GM21786 (cell line): ENCODE results near the gene SNX6.
"Not testable (repeated sequence)": the region's sequence is repeated elsewhere in the genome, so short reads cannot be mapped to it uniquely, and the experiment has no call there.

Source experiments
- ATAC-seq: cut with Tn5 transposase; IDR thresholded peaks from one replicate; pipeline ENCODE4 v1.9.1; 2021; ENCODE audit not compliant: unreplicated experiment

The SNX6 gene

DNA sequence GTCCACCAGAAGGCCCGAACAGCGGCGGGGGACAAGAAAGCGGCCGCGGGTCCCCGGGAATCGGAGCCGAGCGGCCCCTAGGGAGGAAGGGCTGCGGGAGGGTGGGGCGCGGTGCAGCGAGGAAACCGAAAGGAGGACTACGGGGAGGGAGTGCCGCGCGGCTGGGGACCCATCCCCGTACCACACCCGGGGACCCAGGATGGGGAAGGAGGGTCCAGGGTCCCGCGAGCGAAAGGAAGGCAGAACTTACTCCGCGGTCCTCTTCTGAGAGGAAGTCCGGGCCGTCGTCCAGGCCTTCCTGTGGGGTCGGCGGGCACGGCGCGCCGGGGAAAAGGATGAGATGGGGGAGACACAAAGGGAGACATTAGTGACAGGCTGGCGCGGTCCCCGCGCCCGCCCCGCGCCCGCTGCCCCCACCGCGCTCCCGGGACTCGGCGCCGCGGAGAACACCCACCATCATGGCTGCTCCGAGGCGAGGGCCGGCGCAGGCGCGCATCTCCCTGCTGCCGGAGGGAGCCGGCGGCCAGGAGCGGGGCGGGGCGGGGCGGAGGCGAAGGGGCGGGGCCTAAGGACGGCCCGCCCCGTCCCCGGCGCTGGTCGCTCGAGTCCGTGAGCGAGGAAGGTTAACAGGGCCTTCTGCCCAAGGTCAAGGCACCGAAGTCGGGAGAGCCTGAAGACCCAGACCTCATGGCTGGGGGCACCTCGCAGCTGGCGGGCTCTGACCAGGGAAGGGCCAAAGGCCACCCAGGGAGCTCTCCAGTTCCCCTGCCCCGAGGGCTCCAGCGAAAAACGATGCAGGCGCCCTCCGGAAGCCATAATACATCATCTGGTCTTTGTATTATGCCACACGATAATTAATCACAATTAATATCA is at the start of gene SNX6:
Gene SNX6, minus strand, starts transcription at position 492 of the 873 bp plus-strand sequence. Its CDS starts 32 bp downstream, at position 460.
- peak; percentile 89 for ATAC-seq

DNA sequence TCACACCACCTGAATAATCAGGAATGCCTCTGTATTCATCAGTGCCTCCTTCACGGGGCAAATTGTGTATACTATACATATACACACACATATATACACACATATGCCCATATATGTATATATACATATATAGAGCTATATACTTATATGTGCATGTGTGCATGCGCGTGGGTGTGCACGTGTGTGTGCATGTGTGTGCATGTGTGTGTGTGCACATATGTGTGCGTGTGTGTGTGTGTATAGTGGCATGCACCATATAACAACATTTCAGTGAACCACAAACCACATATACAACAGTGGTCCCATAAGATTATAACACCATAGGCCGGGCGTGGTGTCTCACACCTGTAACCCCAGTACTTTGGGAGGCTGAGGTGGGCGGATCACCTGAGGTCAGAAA is 48.8 kb upstream of the SNX6 start:
- no peak for ATAC-seq

DNA sequence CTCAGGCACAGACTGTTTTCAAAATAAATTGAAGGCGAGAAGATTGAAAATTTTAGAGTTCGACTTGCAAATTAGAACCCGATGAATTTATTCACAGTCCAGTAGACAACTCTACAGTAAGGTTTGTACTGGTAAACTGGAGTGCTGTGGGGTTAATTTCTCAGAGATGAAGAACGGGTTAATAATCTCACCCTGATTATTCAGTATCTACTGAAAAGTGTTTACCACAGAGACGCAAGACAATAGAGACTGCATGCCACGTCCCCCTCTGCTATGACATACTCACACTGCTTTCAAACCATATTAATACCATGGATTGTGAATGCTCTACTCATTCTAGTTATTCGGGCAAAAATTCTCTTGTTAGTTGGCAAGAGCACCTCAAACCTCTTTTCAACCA is 48.4 kb upstream of the SNX6 start:
- ATAC-seq: no peak

DNA sequence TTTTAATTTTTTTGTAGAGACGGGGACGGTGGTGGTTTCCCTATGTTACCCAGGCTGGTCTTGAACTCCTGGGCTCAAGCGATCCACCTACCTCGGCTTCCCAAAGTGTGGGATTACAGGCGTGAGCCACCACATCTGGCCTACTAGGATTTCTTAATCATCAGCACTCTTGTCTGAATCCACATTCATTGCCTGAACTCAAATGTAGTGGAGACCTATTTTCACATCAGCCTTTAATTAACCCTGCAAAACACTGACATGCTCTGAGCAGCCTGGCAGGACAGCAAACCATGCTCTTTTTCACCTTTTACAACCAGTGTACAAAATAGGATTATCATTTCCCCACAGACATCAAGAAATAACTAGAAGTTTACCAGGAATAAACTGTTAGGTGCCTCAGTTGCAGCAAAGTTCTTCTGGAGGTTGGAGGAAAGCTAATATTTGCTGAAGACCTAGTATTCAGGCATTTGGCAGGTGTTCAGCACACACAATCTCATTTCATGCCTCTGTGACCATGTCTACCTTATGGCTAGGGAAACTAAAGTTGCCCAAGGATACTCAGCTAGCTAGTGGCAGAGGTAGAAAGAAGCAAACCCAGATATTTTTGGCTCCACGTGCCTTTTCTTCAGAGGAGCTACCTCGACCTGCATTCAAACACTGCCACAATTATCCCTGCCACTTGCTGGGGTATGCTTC is 46.7 kb upstream of the SNX6 start:
- ATAC-seq: no peak

DNA sequence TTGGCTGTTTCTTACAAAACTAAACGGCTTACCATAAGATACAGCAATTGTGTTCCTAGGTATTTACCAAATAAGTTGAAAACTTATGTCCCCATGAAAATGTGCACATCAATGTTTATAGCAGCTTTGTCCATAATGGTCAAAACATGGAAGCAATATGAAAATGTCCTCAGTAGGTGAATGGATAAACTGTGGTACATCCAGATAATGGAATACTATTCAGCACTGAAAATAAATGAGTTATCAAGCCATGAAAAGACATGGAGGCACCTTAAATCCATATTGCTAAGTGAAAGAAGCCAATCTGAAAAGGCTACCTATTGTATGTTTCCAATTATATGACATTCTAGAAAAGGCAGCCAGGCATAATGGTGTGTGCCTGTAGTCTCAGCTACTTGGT is 43.8 kb upstream of the SNX6 start:
- ATAC-seq: no peak

DNA sequence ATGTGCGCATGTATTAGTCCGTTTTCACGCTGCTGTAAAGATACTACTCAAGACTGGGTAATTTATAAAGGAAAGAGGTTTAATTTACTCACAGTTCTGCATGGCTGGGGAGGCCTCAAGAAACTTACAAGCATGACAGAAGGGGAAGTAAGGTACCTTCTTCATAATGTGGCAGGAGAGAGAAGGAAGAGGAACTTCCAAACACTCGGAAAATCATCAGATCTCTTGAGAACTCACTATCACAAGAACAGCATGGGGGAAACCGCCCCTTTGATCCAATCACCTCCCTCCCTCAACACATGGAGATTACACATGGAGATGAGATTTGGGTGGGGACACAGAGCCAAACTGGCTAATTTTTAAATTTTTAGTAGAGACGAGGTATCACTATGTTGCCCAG is 41.8 kb upstream of the SNX6 start:
- ATAC-seq: no peak

GRCh38 chr14:34668111-34668510 is 38.2 kb upstream of the SNX6 start:
- ATAC-seq: no peak

- ATAC-seq: no peak
These were observed 37.1 kb upstream of the SNX6 start for GRCh38 chr14:34667007-34667406.

DNA sequence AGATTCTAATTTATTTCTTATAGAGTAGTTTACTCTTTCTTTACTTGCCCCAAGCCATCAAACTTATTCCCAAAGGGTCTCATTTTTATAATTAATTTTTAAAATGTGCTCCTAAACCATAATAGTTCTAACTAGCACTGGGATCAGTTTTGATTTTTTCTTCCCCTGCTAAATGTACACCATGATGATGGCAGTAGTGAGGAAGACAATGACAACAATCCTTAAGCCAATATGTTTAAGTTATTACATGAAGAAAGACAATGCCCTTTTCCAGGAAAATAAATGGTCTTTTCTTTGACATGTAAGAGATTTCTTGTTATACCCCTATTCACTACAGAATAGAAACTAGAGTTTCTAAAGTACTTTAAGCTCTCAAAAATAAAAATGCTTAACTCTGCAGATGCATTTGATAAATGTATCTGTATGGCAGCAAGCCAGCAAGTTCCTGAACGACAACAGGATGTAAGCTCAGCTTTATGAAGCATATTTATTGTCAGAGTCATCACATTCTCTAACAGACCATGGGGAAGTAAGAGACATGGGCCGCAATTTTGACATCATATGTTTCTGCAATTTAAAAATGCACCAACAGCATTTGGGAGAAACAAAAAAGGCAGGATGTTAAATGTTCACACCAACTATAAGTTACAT is 36.0 kb upstream of the SNX6 start:
- no peak for ATAC-seq

- no peak for ATAC-seq
These were observed 32.7 kb upstream of the SNX6 start for GRCh38 chr14:34662561-34663088.

GRCh38 chr14:34660796-34661195 is 30.8 kb upstream of the SNX6 start:
- no peak for ATAC-seq

GRCh38 chr14:34655959-34656358 is 26.0 kb upstream of the SNX6 start:
- no peak for ATAC-seq

DNA sequence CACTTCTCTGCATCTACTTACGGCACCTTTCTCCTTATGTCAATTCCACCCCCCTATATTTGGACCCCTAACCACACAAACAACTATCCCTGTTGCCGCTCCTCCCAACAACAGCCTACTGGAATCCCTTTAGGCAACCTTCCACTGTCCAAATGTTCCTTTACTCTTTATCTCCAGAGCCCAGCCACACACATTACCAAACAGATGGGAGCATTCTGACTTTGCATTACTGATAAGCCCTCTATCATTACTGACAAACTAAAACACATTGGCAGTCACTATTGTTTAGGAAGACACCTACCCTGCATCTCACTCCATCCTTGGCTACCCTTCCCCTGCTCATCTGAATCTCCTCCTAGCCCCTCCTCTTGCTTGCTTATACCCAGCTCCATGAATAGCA is 23.1 kb upstream of the SNX6 start:
- ATAC-seq: not testable (repeated sequence)

DNA sequence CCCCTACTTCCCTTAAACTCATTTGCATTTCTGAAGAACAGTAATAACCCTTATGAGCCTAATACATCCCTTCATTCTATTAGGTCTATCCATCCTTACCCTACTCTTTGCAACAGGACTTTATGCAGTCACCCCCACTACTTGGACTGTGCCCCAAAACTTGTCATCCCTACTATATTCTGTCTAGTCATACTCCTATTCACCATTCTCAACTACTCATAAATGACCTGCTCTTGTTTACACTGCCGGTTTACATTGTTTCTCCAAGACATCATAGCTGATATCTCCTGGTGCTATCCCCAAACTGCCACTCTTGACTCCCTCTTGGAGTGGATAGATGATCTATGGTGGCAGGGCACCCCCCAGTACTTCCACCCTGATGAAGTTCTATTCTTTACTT is 22.4 kb upstream of the SNX6 start:
- not testable (repeated sequence) for ATAC-seq

DNA sequence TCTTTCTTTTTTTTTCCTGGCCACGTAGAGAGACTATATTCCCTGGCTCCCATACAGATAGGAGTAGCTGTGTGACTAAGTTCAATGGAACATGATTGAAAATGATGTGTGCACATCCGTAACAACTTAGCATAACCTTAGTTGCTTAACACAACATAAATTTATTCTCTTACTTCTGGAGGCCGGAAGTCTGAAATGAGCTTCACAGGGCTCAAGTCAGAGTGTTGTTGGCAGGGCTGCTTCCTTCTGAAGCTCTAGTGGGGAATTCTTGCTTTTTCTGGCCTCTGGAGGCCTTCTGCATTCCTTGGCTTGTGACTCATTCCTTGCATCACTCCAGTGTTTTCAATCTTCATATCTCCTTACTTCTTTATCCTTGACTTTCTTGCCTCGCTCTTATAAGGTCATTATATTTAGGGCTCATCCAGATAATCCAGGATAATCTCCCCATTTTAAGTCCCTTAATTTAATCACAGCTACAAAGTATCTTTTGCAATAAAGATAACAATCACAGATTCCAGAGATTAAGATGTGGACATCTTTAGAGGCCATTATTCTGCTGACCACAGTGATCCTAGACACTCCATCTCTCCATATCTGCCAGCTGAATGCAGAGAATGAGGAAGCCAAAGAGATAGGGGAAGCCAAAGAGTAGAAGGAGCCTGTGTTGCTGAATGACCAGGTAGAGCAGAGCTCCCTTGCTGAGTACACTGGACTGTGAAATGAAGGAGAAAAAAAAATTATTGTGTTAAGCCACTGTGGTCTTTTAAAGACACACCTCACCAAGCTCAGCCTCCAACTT is 21.0 kb upstream of the SNX6 start:
- ATAC-seq: no peak

GRCh38 chr14:34650006-34650405 is 20.1 kb upstream of the SNX6 start:
- ATAC-seq: not testable (repeated sequence)

DNA sequence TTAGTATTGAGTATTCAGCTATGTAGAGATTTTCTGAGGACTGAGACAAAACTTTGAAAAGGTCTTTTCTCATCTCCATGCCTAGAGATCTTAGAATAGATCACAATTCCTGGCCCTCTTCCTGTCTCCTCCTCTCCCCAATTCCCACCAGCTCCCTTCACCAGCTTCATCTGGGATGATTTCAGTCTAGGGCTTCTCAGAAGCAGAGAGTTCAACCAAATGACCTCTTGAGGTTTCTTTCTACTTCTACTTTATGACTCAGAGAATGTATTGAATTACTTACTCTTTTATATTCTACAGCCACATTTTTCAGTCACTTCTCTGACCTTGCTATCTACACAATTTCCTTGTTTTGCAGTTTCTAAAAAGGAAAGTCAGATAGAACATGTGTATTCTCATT is 19.4 kb upstream of the SNX6 start:
- no peak for ATAC-seq

GRCh38 chr14:34646570-34647255 is 16.8 kb upstream of the SNX6 start:
- ATAC-seq: no peak

DNA sequence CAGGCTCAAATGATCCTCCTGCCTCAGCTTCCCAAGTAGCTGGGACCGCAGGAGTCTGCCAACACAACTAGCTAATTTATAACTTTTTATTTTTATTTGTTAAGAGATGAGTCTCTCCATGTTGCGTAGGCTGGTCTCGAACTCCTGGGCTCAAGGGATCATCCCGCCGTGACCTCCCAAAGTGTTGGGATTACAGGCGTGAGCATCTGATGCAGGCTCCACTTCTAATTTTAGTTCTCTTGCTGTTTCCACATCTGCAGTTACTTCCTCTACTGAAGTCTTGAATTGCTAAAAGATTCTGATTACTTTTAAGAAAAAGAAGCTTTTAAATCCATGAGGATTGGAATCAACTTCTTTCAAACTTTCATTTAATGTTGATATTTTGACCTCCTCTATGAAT is 13.4 kb upstream of the SNX6 start:
- no peak for ATAC-seq

DNA sequence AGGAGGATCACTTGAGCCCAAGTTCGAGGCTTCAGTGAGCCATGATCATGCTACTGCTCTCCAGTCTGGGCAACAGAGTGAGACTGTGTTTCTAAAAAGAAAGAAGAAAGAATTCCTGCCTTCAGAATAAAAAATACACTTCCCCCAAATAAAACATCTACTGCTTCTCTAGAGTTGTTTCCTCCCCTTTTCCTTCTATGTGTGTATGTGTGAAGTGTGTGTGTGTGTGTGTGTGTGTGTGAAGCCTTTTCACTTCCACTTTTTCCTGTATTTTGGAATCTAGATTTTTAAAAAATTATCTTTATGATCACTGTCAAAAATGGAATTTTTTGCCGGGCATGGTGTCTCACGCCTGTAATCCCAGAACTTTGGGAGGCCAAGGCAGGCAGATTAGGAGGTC is 12.6 kb upstream of the SNX6 start:
- no peak for ATAC-seq
